ENCODE results near the gene ADGRA3. TPM values are rescaled to one million over a fixed set of nuclear protein-coding genes. Genes with fewer than 3 reads are reported as not detected.

ADGRA3 gene
- total and polyA plus RNA-seq, 2 experiments from 2014 or later, result 16.2 to 73.9 TPM

DNA sequence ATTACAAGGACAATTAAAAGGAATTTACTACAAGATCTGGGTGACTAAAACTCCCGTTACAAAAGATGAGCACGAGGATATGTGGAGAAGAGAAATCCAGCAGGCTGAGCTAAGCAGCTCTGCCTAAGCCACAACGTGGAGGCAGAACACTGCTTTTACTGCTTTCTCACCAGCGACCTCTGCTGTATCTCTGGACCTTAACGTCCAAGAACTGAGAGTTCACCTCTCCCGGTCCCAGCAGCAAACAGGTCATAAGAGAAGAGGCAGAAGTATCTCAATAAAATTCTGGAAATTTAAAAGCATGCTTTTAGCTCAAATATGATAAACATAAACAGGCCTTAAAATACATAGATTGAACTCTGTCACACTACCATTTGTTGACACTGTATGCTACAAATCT is 81.0 kb downstream of the ADGRA3 start (continued):
- TF ChIP-seq ZNF331 (CRISPR knock-in tag; IDR thresholded peaks at IDR 0.05; ENCODE audit: low read depth), result no peak
- TF ChIP-seq, protein P1, sequence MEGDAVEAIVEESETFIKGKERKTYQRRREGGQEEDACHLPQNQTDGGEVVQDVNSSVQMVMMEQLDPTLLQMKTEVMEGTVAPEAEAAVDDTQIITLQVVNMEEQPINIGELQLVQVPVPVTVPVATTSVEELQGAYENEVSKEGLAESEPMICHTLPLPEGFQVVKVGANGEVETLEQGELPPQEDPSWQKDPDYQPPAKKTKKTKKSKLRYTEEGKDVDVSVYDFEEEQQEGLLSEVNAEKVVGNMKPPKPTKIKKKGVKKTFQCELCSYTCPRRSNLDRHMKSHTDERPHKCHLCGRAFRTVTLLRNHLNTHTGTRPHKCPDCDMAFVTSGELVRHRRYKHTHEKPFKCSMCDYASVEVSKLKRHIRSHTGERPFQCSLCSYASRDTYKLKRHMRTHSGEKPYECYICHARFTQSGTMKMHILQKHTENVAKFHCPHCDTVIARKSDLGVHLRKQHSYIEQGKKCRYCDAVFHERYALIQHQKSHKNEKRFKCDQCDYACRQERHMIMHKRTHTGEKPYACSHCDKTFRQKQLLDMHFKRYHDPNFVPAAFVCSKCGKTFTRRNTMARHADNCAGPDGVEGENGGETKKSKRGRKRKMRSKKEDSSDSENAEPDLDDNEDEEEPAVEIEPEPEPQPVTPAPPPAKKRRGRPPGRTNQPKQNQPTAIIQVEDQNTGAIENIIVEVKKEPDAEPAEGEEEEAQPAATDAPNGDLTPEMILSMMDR (conservative IDR thresholded peaks at IDR 0.05; ENCODE audit: low read depth in 2 of 2), result peak; percentile 58 to 69
- TF ChIP-seq EZH2phosphoT487 (IDR thresholded peaks at IDR 0.05; ENCODE audit: unreplicated experiment), result no peak
- TF ChIP-seq EZH2 (IDR thresholded peaks at IDR 0.05; ENCODE audit: low read depth, unreplicated experiment), result no peak

DNA sequence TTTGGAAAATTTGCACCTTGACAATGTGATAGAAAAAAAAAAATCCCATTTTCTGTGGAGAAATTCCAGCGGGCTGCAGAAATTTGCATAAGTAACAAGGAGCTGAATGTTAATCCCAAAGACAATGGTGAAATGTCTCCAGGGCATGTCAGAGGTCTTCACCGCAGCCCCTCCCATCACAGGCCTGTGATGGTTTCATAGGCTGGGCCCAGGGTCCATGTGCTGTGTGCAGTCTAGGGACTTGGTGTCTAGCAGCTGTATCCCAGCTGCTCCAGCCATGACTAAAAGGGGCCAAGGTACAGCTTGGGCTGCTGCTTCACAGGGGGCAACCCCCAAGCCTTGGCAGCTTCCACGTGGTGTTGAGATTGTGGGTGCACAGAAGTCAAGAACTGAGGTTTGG is 85.2 kb downstream of the ADGRA3 start:
- Histone ChIP-seq H3K27me3 (ENCODE audit: insufficient read depth) (no peaks in the 10 kb centered on the region), H2AFZ (no peak overlapping the region), H3K9me2 (ENCODE audit: insufficient read depth) (0 out of 2 replicates have a peak, but pooled peaks cover 4% of the 10 kb centered on the region), H3K36me3 (ENCODE audit: insufficient read depth) (peaks cover 5% of the 10 kb centered on the region; the same call in 1 of the 2 replicates), H4K20me1 (replicated peaks; ENCODE audit: insufficient read depth) (no peaks in the 10 kb centered on the region), H3K79me2 (replicated peaks; ENCODE audit: insufficient read depth) (no peaks in the 10 kb centered on the region), H3K4me3 (no peak overlapping the region), H3K4me1 (ENCODE audit: insufficient read depth) (peaks cover 6% of the 10 kb centered on the region), H3F3A (replicated peaks; ENCODE audit: low read depth) (no peaks in the 10 kb centered on the region), H3K4me2 (no peak overlapping the region), H3K27ac (ENCODE audit: low read depth) (no peak overlapping the region)
- Mint-ChIP-seq H3K4me1 (peaks cover 19% of the 10 kb centered on the region), H3K27ac (no peak overlapping the region; the same call in 1 of the 2 replicates), H3K4me3 (no peak overlapping the region), H3K36me3 (ENCODE audit: low read depth) (peaks cover 57% of the 10 kb centered on the region), H3K27me3 (ENCODE audit: insufficient read depth, low read depth, poor library complexity) (no peaks in the 10 kb centered on the region), H3K9me3 (no peaks in the 10 kb centered on the region)
- ATAC-seq (no peak), DNase-seq (ENCODE audit: low spot score) (no peak)
- TF ChIP-seq, protein P1 (conservative IDR thresholded peaks at IDR 0.05; ENCODE audit: low read depth in 2 of 2), result no peak
- no peak for TF ChIP-seq ZNF114 (CRISPR knock-in tag; IDR thresholded peaks at IDR 0.05)
- TF ChIP-seq, protein P2, sequence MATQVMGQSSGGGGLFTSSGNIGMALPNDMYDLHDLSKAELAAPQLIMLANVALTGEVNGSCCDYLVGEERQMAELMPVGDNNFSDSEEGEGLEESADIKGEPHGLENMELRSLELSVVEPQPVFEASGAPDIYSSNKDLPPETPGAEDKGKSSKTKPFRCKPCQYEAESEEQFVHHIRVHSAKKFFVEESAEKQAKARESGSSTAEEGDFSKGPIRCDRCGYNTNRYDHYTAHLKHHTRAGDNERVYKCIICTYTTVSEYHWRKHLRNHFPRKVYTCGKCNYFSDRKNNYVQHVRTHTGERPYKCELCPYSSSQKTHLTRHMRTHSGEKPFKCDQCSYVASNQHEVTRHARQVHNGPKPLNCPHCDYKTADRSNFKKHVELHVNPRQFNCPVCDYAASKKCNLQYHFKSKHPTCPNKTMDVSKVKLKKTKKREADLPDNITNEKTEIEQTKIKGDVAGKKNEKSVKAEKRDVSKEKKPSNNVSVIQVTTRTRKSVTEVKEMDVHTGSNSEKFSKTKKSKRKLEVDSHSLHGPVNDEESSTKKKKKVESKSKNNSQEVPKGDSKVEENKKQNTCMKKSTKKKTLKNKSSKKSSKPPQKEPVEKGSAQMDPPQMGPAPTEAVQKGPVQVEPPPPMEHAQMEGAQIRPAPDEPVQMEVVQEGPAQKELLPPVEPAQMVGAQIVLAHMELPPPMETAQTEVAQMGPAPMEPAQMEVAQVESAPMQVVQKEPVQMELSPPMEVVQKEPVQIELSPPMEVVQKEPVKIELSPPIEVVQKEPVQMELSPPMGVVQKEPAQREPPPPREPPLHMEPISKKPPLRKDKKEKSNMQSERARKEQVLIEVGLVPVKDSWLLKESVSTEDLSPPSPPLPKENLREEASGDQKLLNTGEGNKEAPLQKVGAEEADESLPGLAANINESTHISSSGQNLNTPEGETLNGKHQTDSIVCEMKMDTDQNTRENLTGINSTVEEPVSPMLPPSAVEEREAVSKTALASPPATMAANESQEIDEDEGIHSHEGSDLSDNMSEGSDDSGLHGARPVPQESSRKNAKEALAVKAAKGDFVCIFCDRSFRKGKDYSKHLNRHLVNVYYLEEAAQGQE (IDR thresholded peaks at IDR 0.05; ENCODE audit: unreplicated experiment), result no peak
- no peak for TF ChIP-seq NANOG (IDR thresholded peaks at IDR 0.05; ENCODE audit: borderline replicate concordance)
- no peak for TF ChIP-seq EZH2phosphoT487 (IDR thresholded peaks at IDR 0.05; ENCODE audit: unreplicated experiment)
- TF ChIP-seq, protein P3, sequence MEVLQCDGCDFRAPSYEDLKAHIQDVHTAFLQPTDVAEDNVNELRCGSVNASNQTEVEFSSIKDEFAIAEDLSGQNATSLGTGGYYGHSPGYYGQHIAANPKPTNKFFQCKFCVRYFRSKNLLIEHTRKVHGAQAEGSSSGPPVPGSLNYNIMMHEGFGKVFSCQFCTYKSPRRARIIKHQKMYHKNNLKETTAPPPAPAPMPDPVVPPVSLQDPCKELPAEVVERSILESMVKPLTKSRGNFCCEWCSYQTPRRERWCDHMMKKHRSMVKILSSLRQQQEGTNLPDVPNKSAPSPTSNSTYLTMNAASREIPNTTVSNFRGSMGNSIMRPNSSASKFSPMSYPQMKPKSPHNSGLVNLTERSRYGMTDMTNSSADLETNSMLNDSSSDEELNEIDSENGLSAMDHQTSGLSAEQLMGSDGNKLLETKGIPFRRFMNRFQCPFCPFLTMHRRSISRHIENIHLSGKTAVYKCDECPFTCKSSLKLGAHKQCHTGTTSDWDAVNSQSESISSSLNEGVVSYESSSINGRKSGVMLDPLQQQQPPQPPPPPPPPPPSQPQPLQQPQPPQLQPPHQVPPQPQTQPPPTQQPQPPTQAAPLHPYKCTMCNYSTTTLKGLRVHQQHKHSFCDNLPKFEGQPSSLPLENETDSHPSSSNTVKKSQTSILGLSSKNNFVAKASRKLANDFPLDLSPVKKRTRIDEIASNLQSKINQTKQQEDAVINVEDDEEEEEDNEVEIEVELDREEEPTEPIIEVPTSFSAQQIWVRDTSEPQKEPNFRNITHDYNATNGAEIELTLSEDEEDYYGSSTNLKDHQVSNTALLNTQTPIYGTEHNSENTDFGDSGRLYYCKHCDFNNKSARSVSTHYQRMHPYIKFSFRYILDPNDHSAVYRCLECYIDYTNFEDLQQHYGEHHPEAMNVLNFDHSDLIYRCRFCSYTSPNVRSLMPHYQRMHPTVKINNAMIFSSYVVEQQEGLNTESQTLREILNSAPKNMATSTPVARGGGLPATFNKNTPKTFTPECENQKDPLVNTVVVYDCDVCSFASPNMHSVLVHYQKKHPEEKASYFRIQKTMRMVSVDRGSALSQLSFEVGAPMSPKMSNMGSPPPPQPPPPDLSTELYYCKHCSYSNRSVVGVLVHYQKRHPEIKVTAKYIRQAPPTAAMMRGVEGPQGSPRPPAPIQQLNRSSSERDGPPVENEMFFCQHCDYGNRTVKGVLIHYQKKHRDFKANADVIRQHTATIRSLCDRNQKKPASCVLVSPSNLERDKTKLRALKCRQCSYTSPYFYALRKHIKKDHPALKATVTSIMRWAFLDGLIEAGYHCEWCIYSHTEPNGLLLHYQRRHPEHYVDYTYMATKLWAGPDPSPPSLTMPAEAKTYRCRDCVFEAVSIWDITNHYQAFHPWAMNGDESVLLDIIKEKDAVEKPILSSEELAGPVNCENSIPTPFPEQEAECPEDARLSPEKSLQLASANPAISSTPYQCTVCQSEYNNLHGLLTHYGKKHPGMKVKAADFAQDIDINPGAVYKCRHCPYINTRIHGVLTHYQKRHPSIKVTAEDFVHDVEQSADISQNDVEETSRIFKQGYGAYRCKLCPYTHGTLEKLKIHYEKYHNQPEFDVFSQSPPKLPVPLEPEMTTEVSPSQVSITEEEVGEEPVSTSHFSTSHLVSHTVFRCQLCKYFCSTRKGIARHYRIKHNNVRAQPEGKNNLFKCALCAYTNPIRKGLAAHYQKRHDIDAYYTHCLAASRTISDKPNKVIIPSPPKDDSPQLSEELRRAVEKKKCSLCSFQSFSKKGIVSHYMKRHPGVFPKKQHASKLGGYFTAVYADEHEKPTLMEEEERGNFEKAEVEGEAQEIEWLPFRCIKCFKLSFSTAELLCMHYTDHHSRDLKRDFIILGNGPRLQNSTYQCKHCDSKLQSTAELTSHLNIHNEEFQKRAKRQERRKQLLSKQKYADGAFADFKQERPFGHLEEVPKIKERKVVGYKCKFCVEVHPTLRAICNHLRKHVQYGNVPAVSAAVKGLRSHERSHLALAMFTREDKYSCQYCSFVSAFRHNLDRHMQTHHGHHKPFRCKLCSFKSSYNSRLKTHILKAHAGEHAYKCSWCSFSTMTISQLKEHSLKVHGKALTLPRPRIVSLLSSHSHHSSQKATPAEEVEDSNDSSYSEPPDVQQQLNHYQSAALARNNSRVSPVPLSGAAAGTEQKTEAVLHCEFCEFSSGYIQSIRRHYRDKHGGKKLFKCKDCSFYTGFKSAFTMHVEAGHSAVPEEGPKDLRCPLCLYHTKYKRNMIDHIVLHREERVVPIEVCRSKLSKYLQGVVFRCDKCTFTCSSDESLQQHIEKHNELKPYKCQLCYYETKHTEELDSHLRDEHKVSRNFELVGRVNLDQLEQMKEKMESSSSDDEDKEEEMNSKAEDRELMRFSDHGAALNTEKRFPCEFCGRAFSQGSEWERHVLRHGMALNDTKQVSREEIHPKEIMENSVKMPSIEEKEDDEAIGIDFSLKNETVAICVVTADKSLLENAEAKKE (CRISPR knock-in tag; IDR thresholded peaks at IDR 0.05), result no peak
- no peak for TF ChIP-seq JUNB (IDR thresholded peaks at IDR 0.05; ENCODE audit: unreplicated experiment)
- TF ChIP-seq, protein P4, sequence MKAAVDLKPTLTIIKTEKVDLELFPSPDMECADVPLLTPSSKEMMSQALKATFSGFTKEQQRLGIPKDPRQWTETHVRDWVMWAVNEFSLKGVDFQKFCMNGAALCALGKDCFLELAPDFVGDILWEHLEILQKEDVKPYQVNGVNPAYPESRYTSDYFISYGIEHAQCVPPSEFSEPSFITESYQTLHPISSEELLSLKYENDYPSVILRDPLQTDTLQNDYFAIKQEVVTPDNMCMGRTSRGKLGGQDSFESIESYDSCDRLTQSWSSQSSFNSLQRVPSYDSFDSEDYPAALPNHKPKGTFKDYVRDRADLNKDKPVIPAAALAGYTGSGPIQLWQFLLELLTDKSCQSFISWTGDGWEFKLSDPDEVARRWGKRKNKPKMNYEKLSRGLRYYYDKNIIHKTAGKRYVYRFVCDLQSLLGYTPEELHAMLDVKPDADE (IDR thresholded peaks at IDR 0.05), result no peak

Data from GM23338 (cell line).